ENCODE measurements around the gene FIGNL1. TPM values are rescaled to one million over a fixed set of nuclear protein-coding genes. Genes with fewer than 3 reads are reported as not detected.

FIGNL1 gene
- total RNA-seq, 2 donors from 2014 or later = 28.0 to 38.2 TPM

GRCh38 chr7:50412973-50413372, 37.2 kb downstream of the FIGNL1 start:
- Mint-ChIP-seq H3K36me3 (ENCODE audit: low read depth) (no peaks in the 10 kb centered on the region), H3K4me1 (no peaks in the 10 kb centered on the region), H3K27ac (no peak overlapping the region), H3K4me3 (no peak overlapping the region), H3K27me3 (ENCODE audit: insufficient read depth) (no peaks in the 10 kb centered on the region), H3K9me3 (no peaks in the 10 kb centered on the region)
- 77 to 83% methylated on average over 3 to 4 of the region's 4 CpGs for WGBS, 2 experiments (ENCODE audit: insufficient coverage in 1 of 2, insufficient read length in 1 of 2)
- Histone ChIP-seq H3K27ac (ENCODE audit: low read depth, low read length) (no peak overlapping the region), H3K4me3 (ENCODE audit: low read length) (no peak overlapping the region), H3K9me3 (ENCODE audit: control insufficient read depth, low read length) (no peaks in the 10 kb centered on the region), H3K4me1 (ENCODE audit: control insufficient read depth, insufficient read depth, low read length) (no peaks in the 10 kb centered on the region), H3K27me3 (ENCODE audit: control insufficient read depth, insufficient read depth, low read length, poor library complexity, severe bottlenecking) (no peaks in the 10 kb centered on the region), H3K36me3 (ENCODE audit: control insufficient read depth, insufficient read depth, low read length) (no peaks in the 10 kb centered on the region), H3K9ac (ENCODE audit: extremely low read depth, low read length, poor library complexity, severe bottlenecking) (no peak overlapping the region)
- TF ChIP-seq CTCF (conservative IDR thresholded peaks at IDR 0.05) = no peak
- DNase-seq = no peak

- Histone ChIP-seq H3K9ac (ENCODE audit: extremely low read depth, low read length, poor library complexity, severe bottlenecking) (no peak overlapping the region), H3K4me1 (ENCODE audit: control insufficient read depth, insufficient read depth, low read length) (no peaks in the 10 kb centered on the region), H3K27ac (ENCODE audit: low read depth, low read length) (no peak overlapping the region), H3K27me3 (ENCODE audit: control insufficient read depth, insufficient read depth, low read length, poor library complexity, severe bottlenecking) (no peaks in the 10 kb centered on the region), H3K36me3 (ENCODE audit: control insufficient read depth, insufficient read depth, low read length) (no peaks in the 10 kb centered on the region), H3K9me3 (ENCODE audit: control insufficient read depth, low read length) (no peaks in the 10 kb centered on the region), H3K4me3 (ENCODE audit: low read length) (no peak overlapping the region)
- Mint-ChIP-seq H3K4me3 (no peak overlapping the region), H3K36me3 (ENCODE audit: low read depth) (no peaks in the 10 kb centered on the region), H3K4me1 (no peaks in the 10 kb centered on the region), H3K9me3 (no peaks in the 10 kb centered on the region), H3K27ac (no peak overlapping the region), H3K27me3 (ENCODE audit: insufficient read depth) (no peaks in the 10 kb centered on the region)
- DNase-seq = no peak
- TF ChIP-seq CTCF (conservative IDR thresholded peaks at IDR 0.05) = no peak
- 91% methylated on average over 6 of the region's 6 CpGs; no CpG with 5 or more reads in 1 of the 2 experiments for WGBS, 2 experiments (ENCODE audit: insufficient coverage in 1 of 2, insufficient read length in 1 of 2)
These were observed 38.8 kb downstream of the FIGNL1 start for GRCh38 chr7:50411332-50411731.

GRCh38 chr7:50409856-50410745, 40.0 kb downstream of the FIGNL1 start:
- no peaks in the 10 kb centered on the region for H3K9me3 Mint-ChIP-seq

More at GRCh38 chr7:50409856-50410745, 40.0 kb downstream of the FIGNL1 start:
- no peak for TF ChIP-seq CTCF (conservative IDR thresholded peaks at IDR 0.05)
- H3K27me3 ChIP-seq (ENCODE audit: control insufficient read depth, insufficient read depth, low read length, poor library complexity, severe bottlenecking) = no peaks in the 10 kb centered on the region
- H3K27me3 Mint-ChIP-seq (ENCODE audit: insufficient read depth) = no peaks in the 10 kb centered on the region
- no peak for DNase-seq
- no peak overlapping the region for H3K27ac ChIP-seq (ENCODE audit: low read depth, low read length)
- no peaks in the 10 kb centered on the region for H3K4me1 Mint-ChIP-seq
- no peaks in the 10 kb centered on the region for H3K9me3 ChIP-seq (ENCODE audit: control insufficient read depth, low read length)
- H3K36me3 Mint-ChIP-seq (ENCODE audit: low read depth) = no peaks in the 10 kb centered on the region
- H3K36me3 ChIP-seq (ENCODE audit: control insufficient read depth, insufficient read depth, low read length) = no peaks in the 10 kb centered on the region
- H3K4me3 Mint-ChIP-seq = no peak overlapping the region
- WGBS, 2 experiments (ENCODE audit: insufficient coverage in 1 of 2, insufficient read length in 1 of 2) = 89 to 100% methylated on average over 3 to 17 of the region's 17 CpGs
- no peak overlapping the region for H3K4me3 ChIP-seq (ENCODE audit: low read length)
- H3K9ac ChIP-seq (ENCODE audit: extremely low read depth, low read length, poor library complexity, severe bottlenecking) = no peak overlapping the region
- no peak overlapping the region for H3K27ac Mint-ChIP-seq
- no peaks in the 10 kb centered on the region for H3K4me1 ChIP-seq (ENCODE audit: control insufficient read depth, insufficient read depth, low read length)
